Cardiac fibroblast (primary cell): ENCODE results near the gene ZNRF2.

ENCODE experiments used
- DNase-seq, 2 donors: peaks; one replicate each; pipeline versions ENCODE4 v3.0.0 to v3.0.0-alpha.2; 2010; ENCODE audit warnings: low read depth in 2 of 2
- H3K4me3 ChIP-seq, 2 donors: replicated peaks in 1 of 2; 1 replicate in 1 of 2; 2 replicates in 1 of 2; pipeline ENCODE4 v1.5.1; 2011; ENCODE audit warnings: low read depth in 2 of 2, low read length in 2 of 2, mild to moderate bottlenecking in 2 of 2, moderate library complexity in 1 of 2
- CTCF ChIP-seq: IDR thresholded peaks from one replicate; pipeline ENCODE4 v1.5.1; 2011; ENCODE audit warnings: low read depth, mild to moderate bottlenecking, low read length, inconsistent platforms

The ZNRF2 gene

GRCh38 chr7:30309842-30310435, 25.5 kb downstream of the ZNRF2 start:
- H3K4me3 ChIP-seq = no peak overlapping the region
- no peak for DNase-seq
- no peak for TF ChIP-seq CTCF

GRCh38 chr7:30310674-30311362, 26.4 kb downstream of the ZNRF2 start:
- no peak for TF ChIP-seq CTCF
- no peak for DNase-seq
- H3K4me3 ChIP-seq = no peak overlapping the region

GRCh38 chr7:30312178-30312577, 27.8 kb downstream of the ZNRF2 start:
- no peak overlapping the region for H3K4me3 ChIP-seq
- no peak for TF ChIP-seq CTCF
- DNase-seq = no peak

GRCh38 chr7:30313348-30313747, 29.0 kb downstream of the ZNRF2 start:
- H3K4me3 ChIP-seq = no peak overlapping the region
- TF ChIP-seq CTCF = no peak
- DNase-seq = peak in 1 of 2 donors; percentile 24

- H3K4me3 ChIP-seq = no peak overlapping the region
- no peak for TF ChIP-seq CTCF
These were observed 29.4 kb downstream of the ZNRF2 start for GRCh38 chr7:30313793-30314192.

GRCh38 chr7:30315589-30315988, 31.2 kb downstream of the ZNRF2 start:
- TF ChIP-seq CTCF = no peak
- no peak for DNase-seq
- no peak overlapping the region for H3K4me3 ChIP-seq

More at GRCh38 chr7:30313793-30314192, 29.4 kb downstream of the ZNRF2 start:
- no peak for DNase-seq

- no peak for DNase-seq
- no peak for TF ChIP-seq CTCF
- no peak overlapping the region for H3K4me3 ChIP-seq
These were observed 36.0 kb downstream of the ZNRF2 start for GRCh38 chr7:30320392-30320791.
